Mesothelial cell of epicardium (in vitro differentiated cells): Measurements from ENCODE around the gene CBX1. TPM values are rescaled to one million over a fixed set of nuclear protein-coding genes. Genes with fewer than 3 reads are reported as not detected.

ENCODE experiments used
- DNase-seq, 2 experiments: peaks; one replicate each; pipeline ENCODE4 v3.0.0; 2021; ENCODE audit warnings: low spot score in 2 of 2; ENCODE audit not compliant: unreplicated experiment in 2 of 2
- H3K27ac Mint-ChIP-seq: 2 replicates; pipeline ENCODE4 v1.8.0; 2021; ENCODE audit warnings: mixed read lengths
- H3K27me3 Mint-ChIP-seq: 2 replicates; pipeline ENCODE4 v1.8.0; 2021; ENCODE audit warnings: low read depth, mixed read lengths
- H3K36me3 Mint-ChIP-seq: 2 replicates; pipeline ENCODE4 v1.8.0; 2021; ENCODE audit warnings: mixed read lengths
- H3K4me1 Mint-ChIP-seq: 2 replicates; pipeline ENCODE4 v1.8.0; 2021; ENCODE audit warnings: mixed read lengths
- H3K4me3 Mint-ChIP-seq: 2 replicates; pipeline ENCODE4 v1.8.0; 2021; ENCODE audit warnings: mild to moderate bottlenecking, moderate library complexity, mixed read lengths
- H3K9me3 Mint-ChIP-seq: 2 replicates; pipeline ENCODE4 v1.8.0; 2021; ENCODE audit warnings: mixed read lengths
- CTCF ChIP-seq: fragments of 200-600 bp; sonication (generic); IDR thresholded peaks from one replicate; pipeline ENCODE4 v1.5.0; 2021; ENCODE audit warnings: antibody characterized with exemption; ENCODE audit not compliant: unreplicated experiment
- total RNA-seq: library from RNA; stranded (reverse); gene quantifications from 3 replicates; pipeline ENCODE4 v1.2.1, GENCODE V29; 2021

Gene CBX1
- total RNA-seq, 1 donor from 2014 or later: 142 TPM

GRCh38 chr17:48122665-48123045 lies 21.4 kb upstream of the CBX1 start:
- no peaks in the 10 kb centered on the region for H3K9me3 Mint-ChIP-seq
- no peak overlapping the region for H3K4me3 Mint-ChIP-seq
- H3K4me1 Mint-ChIP-seq: no peaks in the 10 kb centered on the region
- TF ChIP-seq CTCF: no peak
- H3K36me3 Mint-ChIP-seq: peaks cover 26% of the 10 kb centered on the region
- H3K27me3 Mint-ChIP-seq: no peaks in the 10 kb centered on the region
- no peak overlapping the region for H3K27ac Mint-ChIP-seq
- DNase-seq: no peak

DNA sequence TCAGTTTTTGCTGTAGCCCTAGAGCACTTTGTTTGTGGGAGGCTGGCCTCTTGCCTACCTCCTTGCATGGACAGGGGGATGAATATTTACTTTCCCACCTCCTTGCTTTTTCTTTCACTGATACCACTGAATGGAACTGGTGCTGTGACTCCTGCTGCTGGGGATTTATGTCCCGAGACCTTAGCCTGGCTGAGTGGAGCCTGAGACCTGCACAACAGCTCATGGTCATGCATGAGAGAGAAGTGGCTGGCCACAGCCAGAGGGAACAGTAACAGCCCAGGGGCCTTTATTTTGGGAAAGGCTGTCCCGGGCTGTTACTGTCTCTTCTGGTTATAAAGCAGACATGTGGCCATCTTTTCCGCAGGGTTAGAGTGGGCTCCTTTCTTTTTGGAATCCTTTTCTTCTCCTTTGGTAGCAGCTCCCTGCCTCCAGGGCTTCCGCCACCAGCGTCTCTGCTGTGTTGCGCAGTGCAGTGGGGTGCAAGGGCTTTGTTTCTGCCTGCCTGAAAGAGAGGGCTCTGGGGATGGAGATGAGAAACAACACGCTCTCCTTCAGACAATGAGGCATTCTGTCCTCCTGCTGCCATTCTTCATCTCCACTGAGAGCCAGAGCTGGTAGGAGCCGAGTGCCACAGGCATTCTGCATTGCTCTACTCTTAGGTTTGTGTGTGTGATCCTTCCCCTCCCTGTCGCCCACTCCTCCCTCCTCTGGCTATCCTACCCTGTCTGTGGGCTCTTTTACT lies 20.8 kb upstream of the CBX1 start:
- no peak for DNase-seq
- H3K9me3 Mint-ChIP-seq: no peaks in the 10 kb centered on the region
- H3K27me3 Mint-ChIP-seq: no peaks in the 10 kb centered on the region
- H3K27ac Mint-ChIP-seq: no peak overlapping the region
- H3K36me3 Mint-ChIP-seq: peaks cover 27% of the 10 kb centered on the region
- no peak for TF ChIP-seq CTCF
- H3K4me3 Mint-ChIP-seq: no peak overlapping the region
- no peaks in the 10 kb centered on the region for H3K4me1 Mint-ChIP-seq

DNA sequence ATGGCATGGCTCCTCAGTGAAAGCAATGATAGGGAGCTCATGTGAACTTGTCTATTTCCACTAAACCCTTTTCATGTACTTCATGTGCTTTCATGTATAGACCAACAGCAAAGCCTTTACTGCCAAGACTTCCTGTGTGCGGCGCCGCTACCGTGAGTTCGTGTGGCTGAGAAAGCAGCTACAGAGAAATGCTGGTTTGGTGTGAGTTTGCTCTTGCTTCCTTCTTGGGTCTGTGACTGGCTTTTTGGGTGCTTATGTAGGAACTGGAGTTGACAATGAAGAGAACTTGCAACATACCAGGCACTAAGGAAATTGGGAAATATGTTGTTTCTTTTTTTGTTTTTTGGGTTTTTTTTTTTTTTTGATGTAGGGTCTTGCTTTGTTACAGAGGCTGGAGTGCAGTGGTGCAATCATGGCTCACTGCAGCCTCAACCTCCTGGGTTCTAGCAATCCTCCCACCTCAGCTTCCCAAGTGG lies 12.0 kb upstream of the CBX1 start:
- no peak for TF ChIP-seq CTCF
- Mint-ChIP-seq H3K4me3 (no peak overlapping the region), H3K27ac (peak overlapping the region; percentile 9), H3K27me3 (no peaks in the 10 kb centered on the region), H3K9me3 (no peaks in the 10 kb centered on the region), H3K4me1 (peaks cover 8% of the 10 kb centered on the region), H3K36me3 (peaks cover 7% of the 10 kb centered on the region)
- DNase-seq: no peak

DNA sequence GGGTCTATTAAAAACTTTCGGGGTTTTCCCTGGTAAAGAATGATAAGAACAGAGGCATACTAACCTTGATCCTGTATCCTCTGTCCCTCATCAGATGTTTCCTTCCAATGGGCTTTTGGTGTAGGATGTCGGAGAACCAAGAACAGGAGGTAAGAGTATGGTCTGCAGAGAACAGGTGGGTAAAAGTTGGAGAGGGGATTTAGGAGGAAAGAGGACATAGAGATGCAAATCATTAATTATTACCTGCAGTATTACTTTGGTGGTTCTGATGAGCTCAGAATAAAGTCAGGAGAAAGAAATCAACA lies 10.6 kb upstream of the CBX1 start:
- H3K27ac Mint-ChIP-seq: no peak overlapping the region
- no peak for DNase-seq
- TF ChIP-seq CTCF: no peak
- peaks cover 15% of the 10 kb centered on the region for H3K4me1 Mint-ChIP-seq
- H3K36me3 Mint-ChIP-seq: peaks cover 4% of the 10 kb centered on the region
- H3K4me3 Mint-ChIP-seq: no peak overlapping the region
- H3K9me3 Mint-ChIP-seq: no peaks in the 10 kb centered on the region
- H3K27me3 Mint-ChIP-seq: no peaks in the 10 kb centered on the region

GRCh38 chr17:48110761-48111160 lies 9.5 kb upstream of the CBX1 start:
- TF ChIP-seq CTCF: no peak
- Mint-ChIP-seq H3K4me1 (peaks cover 15% of the 10 kb centered on the region), H3K36me3 (peaks cover 4% of the 10 kb centered on the region), H3K9me3 (no peaks in the 10 kb centered on the region), H3K27me3 (no peaks in the 10 kb centered on the region), H3K4me3 (no peak overlapping the region), H3K27ac (no peak overlapping the region)
- no peak for DNase-seq
